HG03457 (cell line): Measurements from ENCODE around the gene RNF31.
A peak's percentile ranks its signal among the peaks of the same experiment; 100 is the strongest.

Experiments
- ATAC-seq: cut with Tn5 transposase; IDR thresholded peaks from one replicate; pipeline ENCODE4 v1.9.1; 2021; ENCODE audit warnings: moderate number of reproducible peaks; ENCODE audit not compliant: unreplicated experiment

The RNF31 gene

GRCh38 chr14:24116128-24116814, 31.0 kb upstream of the RNF31 start:
- ATAC-seq = no peak

DNA sequence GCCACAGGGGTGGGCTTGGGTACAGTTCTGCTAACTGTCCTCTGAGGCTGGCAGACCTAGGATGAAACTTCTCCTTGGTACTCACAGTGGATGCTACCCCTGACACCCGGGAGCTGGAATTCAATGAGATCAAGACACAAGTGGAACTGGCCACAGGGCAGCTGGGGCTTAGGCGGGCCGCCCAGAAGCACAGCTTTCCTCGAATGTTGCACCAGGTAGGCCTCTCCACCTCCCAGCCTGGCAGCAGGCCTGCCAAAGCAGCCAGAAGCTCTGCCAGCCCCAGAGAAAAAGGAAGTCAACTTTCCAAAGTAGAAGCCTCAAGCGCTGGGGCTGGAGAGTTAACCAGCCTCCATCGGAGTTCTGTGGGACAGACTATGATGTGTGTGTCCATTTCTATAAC, 30.1 kb upstream of the RNF31 start:
- ATAC-seq = no peak

DNA sequence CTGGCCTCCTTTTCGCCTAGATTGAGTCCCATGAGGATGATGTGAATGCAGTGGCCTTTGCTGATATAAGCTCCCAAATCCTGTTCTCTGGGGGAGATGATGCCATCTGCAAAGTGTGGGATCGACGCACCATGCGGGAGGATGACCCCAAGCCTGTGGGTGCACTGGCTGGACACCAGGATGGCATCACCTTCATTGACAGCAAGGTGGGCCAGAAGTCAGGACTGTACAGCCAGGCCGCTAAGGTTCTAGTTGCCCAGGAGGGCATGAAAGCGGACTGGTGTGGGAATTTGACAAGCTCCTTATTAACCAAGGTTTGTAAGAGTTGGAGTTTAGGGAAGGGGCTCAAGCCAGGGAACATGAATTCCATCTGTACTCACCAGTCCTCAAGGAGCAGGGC, 27.6 kb upstream of the RNF31 start:
- ATAC-seq = no peak

- ATAC-seq = no peak
These were observed 26.1 kb upstream of the RNF31 start for GRCh38 chr14:24121210-24121609.

GRCh38 chr14:24122416-24122815, 24.9 kb upstream of the RNF31 start:
- ATAC-seq = no peak

DNA sequence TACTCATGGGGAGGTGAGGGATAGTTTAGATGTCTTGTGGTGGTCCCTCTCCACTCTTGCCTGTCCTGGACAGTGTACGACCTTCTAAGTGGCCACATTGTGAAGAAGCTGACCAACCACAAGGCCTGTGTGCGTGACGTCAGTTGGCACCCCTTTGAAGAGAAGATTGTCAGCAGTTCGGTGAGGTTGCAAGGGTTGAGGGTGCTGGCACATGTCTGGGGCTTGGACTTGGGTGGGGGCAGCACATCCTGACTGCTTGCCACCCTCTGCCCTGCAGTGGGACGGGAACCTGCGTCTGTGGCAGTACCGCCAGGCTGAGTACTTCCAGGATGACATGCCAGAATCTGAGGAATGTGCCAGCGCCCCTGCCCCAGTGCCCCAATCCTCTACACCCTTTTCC, 24.4 kb upstream of the RNF31 start:
- ATAC-seq = no peak

- ATAC-seq = no peak
These were observed 23.6 kb upstream of the RNF31 start for GRCh38 chr14:24123424-24124417.

DNA sequence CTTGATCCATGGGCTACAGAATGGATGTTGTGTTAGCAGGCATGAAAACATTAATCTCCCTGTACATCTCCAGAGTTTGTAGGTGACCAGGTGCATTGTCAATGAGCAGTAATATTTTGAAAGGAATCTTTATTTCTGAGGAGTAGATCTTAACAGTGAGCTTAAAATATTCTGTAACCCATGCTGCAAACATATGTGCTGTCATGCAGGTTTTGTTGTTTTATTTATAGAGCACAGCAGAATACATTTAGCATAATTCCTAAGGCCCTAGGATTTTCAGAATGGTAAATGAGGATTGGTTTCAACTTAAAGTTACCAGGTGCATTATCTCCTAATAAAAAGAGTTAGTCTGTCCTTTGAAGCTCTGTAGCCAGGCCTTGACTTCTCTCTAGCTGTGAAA, 20.4 kb upstream of the RNF31 start:
- no peak for ATAC-seq

DNA sequence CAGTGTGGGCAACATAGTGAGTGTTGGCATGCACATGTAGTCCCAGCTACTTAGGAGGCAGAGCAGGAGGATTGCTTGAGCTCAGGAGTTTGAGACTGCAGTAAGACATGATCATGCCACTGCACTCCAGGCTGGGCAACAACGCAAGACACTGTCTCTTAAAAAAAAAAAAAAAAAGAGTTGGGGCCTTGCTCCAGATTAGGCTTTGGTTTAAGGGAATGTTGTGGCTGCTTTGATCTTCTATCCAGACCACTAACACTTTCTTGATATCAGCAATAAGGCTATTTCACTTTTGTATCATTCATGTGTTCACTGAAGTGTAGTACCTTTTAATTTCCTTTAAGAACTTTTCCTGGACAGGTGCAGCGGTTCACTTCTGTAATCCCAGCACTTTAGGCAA, 19.6 kb upstream of the RNF31 start:
- no peak for ATAC-seq

DNA sequence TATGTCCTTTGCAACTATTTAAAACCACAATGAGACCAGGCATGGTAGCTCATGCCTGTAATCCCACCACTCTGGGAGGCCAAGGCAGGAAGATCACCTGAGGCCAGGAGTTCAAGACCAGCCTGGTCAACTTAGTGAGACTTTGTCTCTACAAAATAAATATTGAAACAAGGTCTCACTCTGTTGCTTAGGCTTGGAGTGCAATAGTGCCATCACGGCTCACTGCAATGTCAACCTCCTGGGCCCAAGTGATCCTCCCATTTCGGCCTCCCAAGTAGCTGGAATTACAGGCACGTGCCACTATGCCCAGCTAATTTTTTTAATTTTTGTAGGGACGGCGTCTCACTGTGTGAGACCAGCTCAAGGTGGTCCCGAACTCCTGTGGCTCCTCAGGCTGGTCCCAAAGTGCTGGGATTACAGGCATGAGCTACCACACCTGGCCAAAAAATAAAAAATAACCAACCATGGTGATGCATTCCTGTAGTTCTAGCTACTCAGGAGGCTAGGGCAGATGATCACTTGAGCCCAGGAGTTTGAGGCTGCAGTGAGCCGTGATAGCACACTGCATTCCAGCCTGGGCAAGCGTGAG, 17.8 kb upstream of the RNF31 start:
- ATAC-seq = no peak

GRCh38 chr14:24130380-24130716, 16.9 kb upstream of the RNF31 start, which contains the start of gene FITM1:
Gene FITM1 (plus strand): TSS chr14:24130659. CDS start chr14:24131564, 905 bp downstream.
- no peak for ATAC-seq

DNA sequence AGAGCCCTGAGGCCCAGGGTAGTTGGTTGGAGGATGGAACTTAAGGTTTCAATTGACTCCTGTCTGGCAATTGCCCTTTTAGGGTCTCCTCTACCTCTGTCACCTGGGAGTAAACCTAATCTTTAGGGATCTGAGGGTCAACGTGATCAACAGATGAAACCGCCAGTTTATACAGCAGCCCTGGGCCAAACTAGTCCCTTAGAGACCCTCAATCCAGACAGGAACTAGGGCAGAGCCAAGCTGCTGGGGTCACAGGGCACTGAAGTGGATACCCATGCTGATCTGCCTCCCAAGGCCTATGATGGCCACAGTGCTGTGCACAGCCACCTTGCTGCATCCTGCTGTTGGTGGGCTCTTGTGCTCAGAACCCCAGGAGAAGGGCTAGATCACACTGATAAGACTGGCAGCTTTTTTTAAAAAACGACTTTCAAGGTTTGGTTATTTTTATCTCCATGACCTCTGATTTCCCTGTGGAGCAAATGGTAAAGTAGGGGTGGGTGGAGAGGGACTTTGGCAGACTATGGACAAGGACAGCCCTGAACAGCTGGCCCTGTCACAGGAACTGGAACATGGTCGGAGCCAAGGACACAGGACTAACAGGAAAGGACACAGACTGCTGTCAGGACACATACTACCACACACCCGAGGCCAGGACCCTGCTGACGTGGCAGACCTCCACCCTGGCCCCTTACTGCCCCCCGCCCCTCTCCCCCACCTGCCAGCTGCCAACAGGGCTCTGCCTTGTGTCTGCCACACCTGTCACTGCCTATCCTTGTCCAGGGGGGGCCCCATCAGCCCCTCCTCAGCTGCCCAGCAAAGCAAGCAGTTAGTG, 16.4 kb upstream of the RNF31 start:
- no peak for ATAC-seq

- ATAC-seq = no peak
These were observed 15.7 kb upstream of the RNF31 start for GRCh38 chr14:24131549-24131966.

- ATAC-seq = no peak
These were observed 15.1 kb upstream of the RNF31 start for GRCh38 chr14:24132061-24132685.

DNA sequence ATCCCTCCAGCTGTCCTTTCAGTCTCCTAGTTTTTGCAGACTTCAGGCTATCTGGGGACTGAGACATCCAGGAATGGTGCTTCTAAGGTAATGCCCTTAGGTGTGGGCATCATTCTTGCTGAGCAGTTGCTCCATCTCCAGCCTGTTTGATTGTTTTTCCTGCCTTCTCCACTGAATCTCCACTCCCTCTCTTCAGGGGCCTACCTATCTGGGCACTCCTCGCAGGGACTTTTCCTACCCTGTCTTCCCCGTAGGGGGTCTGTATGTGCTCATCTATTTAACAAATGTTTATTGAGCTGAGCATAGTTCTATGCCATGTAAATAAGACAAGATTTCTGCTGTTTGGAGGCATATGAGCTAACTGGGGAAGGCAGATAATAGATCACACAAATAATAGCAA, 14.3 kb upstream of the RNF31 start:
- no peak for ATAC-seq

DNA sequence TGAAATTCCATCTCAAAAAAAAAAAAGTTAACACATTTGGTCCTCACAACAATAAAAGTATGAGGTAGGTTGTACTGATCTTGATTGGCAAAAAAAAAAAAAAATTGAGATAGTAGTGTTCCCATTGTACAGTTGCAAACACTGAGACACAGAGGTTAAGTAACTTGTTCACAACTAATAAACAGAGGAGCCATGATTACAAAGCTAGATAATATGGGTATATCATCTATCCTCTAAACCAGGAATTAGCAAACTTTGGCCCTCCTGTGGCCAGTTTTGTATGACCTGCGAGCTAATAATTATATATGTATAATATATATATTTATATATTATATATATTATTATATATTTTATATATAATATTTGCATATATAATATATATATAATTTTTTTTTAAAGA, 13.6 kb upstream of the RNF31 start:
- ATAC-seq = no peak

DNA sequence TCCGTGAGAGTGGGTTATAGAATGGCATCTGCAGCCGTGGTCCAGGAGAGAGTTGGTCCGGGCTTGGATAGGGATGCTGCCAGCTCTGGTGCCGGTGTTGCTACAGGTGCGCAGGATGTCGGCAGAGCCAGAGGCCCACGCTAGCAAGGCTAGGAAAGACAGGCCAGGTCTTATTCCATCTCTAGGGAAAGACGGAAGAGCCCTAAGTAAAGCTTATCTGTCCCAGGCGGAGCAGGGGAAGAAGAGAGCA, 11.8 kb upstream of the RNF31 start:
- ATAC-seq = no peak

GRCh38 chr14:24135834-24136683, 11.2 kb upstream of the RNF31 start, which contains the start of gene PSME1:
Gene PSME1 (plus strand): TSS chr14:24136194. CDS start chr14:24136263, 69 bp downstream.
- ATAC-seq = peak; percentile 66

DNA sequence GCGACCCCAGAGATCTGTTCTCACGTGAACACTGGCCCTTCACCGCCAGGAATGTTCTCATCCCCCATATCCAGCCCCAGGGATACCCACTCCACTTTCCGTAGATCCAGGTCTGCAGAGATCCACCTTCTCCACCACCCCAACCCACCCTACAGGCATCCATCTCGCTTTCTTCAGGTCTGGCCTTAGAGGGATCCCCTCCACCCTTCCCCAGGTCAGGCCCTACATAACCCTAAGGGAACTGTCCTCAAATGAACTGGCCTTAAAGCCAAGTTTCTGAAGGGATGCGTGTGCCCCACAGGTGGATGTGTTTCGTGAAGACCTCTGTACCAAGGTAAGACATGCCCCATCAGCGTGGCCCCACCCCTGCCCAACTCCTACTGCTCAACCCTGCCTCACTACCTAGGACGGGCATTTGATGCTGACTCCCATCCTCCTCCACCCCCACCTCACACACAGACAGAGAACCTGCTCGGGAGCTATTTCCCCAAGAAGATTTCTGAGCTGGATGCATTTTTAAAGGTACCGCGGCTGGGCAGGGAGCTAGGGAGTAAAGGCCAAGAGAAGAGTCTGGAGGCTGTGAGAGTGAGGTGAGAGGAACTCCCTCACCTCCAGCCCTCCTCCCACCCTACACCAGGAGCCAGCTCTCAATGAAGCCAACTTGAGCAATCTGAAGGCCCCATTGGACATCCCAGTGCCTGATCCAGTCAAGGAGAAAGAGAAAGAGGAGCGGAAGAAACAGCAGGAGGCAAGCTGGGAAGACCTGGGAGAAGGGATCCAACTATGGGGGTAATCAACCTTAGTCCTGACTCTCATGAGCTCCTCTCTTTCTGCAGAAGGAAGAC, 10.4 kb upstream of the RNF31 start:
- ATAC-seq = no peak
